HG03342 (cell line): Measurements from ENCODE around the gene DZIP1.
"Not testable (repeated sequence)": the region's sequence is repeated elsewhere in the genome, so short reads cannot be mapped to it uniquely, and the experiment has no call there.

Source experiments
- ATAC-seq: cut with Tn5 transposase; IDR thresholded peaks from one replicate; pipeline ENCODE4 v1.9.1; 2021; ENCODE audit warnings: mild to moderate bottlenecking, moderate library complexity; ENCODE audit not compliant: unreplicated experiment

DZIP1 gene

DNA sequence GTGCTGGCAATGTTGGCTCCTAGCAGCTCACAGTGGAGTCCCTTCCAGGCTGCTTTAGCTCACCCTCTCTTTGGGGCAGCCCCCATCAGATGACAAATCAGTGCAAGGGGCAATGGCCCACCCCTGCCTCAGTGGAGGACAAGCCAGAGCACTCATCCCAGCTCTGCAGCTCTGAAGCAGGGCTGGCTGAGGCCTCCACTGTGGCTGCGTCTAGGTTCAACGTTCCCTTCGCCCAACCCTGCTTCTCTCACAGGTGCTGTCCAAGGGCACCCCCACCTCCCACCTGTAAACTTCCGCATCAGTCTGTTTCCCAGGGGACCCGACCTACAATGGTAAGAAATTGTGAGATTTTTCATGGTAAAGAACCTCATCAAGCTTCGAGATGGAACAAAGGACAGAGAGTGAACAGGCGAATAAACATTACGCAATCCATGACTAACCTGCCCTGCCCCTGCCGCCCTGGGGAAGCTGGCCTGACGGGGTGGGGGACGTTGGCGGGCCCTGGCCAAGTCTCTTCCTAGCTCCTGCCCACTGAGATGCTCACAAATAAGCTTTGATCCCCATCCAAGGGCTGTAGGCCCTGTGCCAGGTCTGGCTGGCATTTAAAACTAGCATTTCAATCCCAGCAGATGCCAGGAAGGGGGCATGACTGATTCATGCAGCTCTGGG lies 40.5 kb downstream of the DZIP1 start:
- no peak for ATAC-seq

DNA sequence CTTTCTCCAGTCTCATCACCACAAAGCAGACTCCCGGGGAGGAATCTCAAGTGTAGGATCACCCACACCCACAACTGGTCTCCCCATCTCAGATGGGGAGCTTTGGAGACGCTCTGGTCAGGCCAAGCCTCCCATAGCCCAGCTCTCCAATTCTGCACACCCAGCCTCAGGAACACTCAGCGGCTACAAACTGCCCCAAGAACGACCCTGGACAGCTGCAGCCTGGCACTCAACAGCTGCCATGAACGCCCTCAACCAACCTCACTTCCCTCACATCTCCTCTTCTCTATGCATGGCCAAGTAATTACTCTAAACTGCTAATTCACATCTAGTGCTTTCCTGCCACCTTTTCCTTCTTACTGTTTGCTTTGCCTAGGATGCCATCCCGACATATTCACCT lies 42.6 kb downstream of the DZIP1 start:
- no peak for ATAC-seq

GRCh38 chr13:95601216-95601615 lies 43.3 kb downstream of the DZIP1 start:
- ATAC-seq: no peak

DNA sequence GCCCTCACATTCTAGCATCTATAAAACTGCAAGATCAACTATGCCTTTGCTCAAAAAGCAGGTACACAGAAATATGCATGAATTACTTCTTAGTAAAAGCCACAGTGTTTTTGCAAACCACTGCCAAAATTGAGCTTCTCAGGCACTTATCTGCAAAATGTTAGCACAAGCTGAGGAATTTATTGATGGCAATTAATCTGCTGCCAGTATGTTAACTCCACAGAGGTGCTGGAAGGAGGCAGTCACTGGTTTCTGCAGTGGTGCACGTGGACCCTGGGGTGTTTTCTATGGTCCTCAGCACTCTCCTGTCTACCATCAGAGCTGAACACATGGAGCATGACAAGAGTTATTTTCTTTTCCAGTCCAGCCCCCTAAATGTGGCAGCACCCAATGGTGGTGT lies 47.8 kb downstream of the DZIP1 start:
- ATAC-seq: no peak

DNA sequence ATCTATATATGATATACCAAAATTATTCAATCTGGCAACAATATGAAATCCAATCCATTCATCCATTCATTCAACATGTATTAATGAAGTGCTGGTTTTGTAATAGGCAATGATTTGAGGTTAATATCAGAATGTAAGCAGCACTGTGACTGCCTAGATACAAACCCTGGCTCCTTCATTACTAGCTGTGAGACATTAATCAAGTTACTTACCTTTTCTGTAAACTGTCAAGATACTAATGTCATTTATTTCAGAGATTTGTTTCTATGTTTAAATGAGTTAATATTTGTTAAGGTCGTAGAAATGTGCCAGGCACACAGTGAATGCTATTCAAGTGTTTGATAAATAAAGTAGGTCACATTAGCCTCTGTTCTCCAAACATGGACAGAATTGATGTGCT lies 51.0 kb downstream of the DZIP1 start:
- ATAC-seq: no peak

- ATAC-seq: no peak
Observed at GRCh38 chr13:95588721-95589120, 55.8 kb downstream of the DZIP1 start.

- ATAC-seq: no peak
Observed at GRCh38 chr13:95588134-95588533, 56.4 kb downstream of the DZIP1 start.

DNA sequence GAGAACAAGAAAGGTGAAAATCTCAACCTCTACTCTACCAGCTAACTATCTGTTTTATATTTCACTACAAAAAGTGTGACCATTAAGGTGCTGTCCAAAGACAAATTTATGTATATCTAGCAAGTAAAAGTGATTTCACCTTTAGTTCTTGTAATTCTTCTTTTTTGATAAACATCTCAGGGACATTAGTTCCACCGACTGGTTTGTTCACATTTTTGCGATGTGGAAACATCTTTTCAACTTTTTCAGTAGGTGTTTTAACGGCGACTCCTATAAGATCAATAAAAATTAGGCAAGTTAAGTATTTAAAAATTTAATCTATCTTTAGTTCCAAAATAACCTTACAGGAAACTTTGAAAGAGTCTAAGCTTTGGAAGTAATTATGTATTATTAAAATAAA lies 58.6 kb downstream of the DZIP1 start:
- no peak for ATAC-seq

GRCh38 chr13:95579303-95579702 lies 65.2 kb downstream of the DZIP1 start:
- peak; percentile 90 for ATAC-seq

GRCh38 chr13:95573221-95573620 lies 71.3 kb downstream of the DZIP1 start:
- ATAC-seq: no peak

GRCh38 chr13:95571941-95572340 lies 72.6 kb downstream of the DZIP1 start:
- no peak for ATAC-seq

- no peak for ATAC-seq
Observed at GRCh38 chr13:95570016-95570415, 74.5 kb downstream of the DZIP1 start.

DNA sequence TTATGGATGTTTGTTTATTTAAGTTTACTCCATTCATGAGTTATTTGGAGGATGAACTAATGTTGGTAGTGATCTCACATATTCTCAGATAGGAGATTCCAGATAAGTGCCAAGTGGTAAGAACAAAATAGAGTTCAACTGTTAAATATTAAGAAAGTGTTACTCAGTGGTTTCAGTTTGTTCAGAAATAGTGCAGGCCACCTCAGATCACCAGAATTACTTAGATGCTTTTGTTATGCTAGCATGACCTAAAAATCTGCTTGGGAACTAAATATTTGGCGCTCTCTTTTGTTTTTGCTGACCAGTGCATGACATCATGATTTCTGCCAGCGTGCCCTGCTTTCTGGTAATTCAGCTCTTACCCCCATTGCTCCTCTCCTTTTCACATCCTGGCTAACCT lies 76.4 kb downstream of the DZIP1 start:
- no peak for ATAC-seq

DNA sequence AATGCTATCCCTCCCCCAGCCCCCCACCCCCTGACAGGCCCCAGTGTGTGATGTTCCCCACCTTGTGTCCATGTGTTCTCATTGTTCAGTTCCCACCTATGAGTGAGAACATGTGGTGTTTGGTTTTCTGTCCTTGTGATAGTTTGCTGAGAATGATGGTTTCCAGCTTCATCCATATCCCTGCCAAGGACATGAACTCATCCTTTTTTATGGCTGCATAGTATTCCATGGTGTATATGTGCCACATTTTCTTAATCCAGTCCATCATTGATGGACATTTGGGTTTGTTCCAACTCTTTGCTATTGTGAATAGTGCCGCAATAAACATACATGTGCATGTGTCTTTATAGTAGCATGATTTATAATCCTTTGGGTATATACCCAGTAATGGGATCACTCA lies 78.7 kb downstream of the DZIP1 start:
- ATAC-seq: not testable (repeated sequence)

DNA sequence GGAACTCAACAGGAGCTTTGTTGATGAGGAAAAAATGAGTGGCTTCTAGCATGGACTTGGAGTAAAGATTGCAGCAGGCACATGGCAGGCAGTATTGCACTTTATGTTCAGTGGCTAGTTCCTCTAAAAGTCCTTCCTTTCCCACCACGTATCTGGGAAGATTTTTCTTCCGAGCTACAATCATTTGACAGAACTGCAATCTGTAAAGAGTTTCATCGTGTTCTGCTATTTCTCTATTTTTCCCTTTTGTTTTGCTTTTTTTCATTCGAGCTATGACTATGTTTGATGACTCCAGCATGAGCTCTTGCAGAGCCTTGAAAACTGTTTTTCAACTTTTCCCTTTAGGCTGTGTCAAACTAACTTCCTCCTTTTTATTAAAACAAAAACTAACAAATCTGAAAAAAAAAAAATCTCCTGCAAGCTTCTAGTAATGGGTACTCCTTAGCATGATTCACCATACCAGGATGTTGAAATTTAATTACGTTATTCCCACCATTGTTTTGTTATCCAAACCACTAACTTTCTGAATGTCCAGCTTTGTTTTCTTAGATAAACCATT lies 79.7 kb downstream of the DZIP1 start:
- ATAC-seq: no peak

DNA sequence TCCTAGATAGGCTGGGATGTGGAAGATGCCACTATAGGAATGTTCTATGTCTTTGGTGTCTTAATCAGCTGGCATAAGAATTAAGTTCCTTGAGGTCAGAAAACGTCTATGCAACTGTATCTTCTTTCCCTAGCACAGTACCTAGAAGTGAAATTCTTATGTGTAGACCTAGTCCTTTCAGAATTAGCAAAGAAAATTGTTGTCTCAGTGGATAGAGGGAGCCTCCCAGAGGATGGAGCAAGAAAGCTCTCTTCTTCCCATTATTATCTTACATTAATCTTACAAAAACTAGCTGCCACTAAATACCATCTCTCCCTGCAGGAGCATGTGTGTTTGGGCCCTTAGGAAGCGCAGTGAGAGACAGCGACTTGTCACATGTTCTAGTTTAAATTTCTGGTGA lies 80.4 kb downstream of the DZIP1 start:
- ATAC-seq: no peak

DNA sequence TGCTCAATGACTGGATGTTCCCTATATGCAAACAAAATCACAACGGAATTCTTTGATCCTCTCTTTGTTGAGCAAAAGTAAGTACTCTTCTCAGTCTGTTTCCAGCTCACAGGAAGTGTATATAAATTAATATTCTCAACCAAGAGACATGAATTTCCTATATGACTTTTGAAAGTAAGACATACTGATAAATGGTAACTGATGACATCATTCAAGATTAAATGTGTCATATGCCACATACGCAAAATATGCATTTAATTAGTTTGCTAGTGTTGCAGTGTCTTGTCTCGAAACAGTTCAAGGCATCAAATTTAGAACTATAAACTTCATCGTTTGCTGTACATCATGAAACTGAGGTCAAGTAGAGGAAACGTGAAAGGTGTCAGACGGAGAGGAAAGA lies 84.1 kb downstream of the DZIP1 start:
- no peak for ATAC-seq

- no peak for ATAC-seq
Observed at GRCh38 chr13:95559100-95559499, 85.4 kb downstream of the DZIP1 start.

- ATAC-seq: no peak
Observed at GRCh38 chr13:95557013-95557412, 87.5 kb downstream of the DZIP1 start.

DNA sequence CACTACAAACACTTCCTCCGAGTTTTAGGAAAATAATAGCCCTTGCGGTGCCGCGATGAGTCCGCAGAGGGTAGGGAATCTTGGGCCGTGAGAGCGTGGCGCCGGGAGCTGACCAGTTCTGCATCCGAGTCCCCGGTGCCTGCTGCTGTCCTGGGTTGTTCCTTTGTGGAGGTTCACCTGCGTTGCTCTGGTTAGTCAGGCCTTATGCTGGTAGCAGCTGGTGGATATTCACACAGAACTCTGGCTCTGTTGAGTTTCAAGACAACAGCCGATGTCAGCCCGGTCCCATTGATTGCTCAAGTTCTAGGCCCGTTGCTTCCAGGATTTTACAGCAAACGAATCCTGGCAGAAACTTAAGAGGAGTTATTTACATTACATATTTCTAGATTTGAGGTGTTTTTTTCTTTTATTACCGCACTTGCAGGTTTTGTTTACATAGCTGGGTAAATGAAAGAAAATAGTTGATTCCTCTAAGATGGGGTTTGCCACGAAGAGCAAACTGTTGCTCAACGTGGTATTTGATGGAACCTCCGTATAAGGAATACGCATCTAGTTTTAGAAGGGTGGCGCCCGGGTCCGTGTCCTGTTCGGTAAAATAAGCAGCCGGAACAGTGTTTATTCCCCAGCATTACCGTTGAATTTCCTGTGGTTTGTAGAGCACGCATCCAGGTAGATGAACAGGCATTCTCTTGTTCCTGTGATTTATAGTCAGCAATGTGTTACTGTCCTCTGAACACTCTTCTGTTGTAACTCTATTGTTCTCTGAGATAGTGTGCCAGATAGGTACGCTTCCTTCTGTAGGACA lies 90.7 kb downstream of the DZIP1 start:
- ATAC-seq: no peak

GRCh38 chr13:95552539-95553441 lies 91.7 kb downstream of the DZIP1 start, which contains the start of gene CLDN10:
Gene CLDN10, plus strand, starts transcription at chr13:95552720. Its CDS starts 34 bp downstream, at chr13:95552754.
- no peak for ATAC-seq
